GM18499 (cell line): ENCODE results near the gene C6orf15.
"Not testable (repeated sequence)": the region's sequence is repeated elsewhere in the genome, so short reads cannot be mapped to it uniquely, and the experiment has no call there.

ENCODE experiments used
- ATAC-seq: cut with Tn5 transposase; IDR thresholded peaks from one replicate; pipeline ENCODE4 v1.9.1; 2021; ENCODE audit warnings: moderate number of reproducible peaks; ENCODE audit not compliant: insufficient read depth, unreplicated experiment

Gene C6orf15

GRCh38 chr6:31076611-31077010 lies 35.8 kb downstream of the C6orf15 start:
- ATAC-seq, result no peak

GRCh38 chr6:31075528-31075927 lies 36.8 kb downstream of the C6orf15 start:
- ATAC-seq, result no peak

GRCh38 chr6:31074401-31074800 lies 38.0 kb downstream of the C6orf15 start:
- ATAC-seq, result no peak

- ATAC-seq, result no peak
Observed at GRCh38 chr6:31070711-31071197, 41.6 kb downstream of the C6orf15 start.

GRCh38 chr6:31068669-31069340 lies 43.6 kb downstream of the C6orf15 start:
- no peak for ATAC-seq

- not testable (repeated sequence) for ATAC-seq
Observed at GRCh38 chr6:31067891-31068668, 44.3 kb downstream of the C6orf15 start.

- not testable (repeated sequence) for ATAC-seq
Observed at GRCh38 chr6:31067028-31067427, 45.3 kb downstream of the C6orf15 start.

GRCh38 chr6:31065556-31065955 lies 46.8 kb downstream of the C6orf15 start:
- no peak for ATAC-seq

GRCh38 chr6:31063906-31064435 lies 48.4 kb downstream of the C6orf15 start:
- ATAC-seq, result no peak
